HepG2 (cell line): ENCODE data around the gene JPH4. TPM values are rescaled to one million over a fixed set of nuclear protein-coding genes. Genes with fewer than 3 reads are reported as not detected.

Experiments
- KMT2A ChIP-seq: sonication (generic); formaldehyde crosslinking; IDR thresholded peaks from 2 replicates; pipeline ENCODE4 v1.4.0; 2020; ENCODE audit warnings: missing genetic modification reagents
- NKX3-1 ChIP-seq: sonication (generic); formaldehyde crosslinking; IDR thresholded peaks from 2 replicates; pipeline ENCODE4 v1.5.0; 2020; ENCODE audit warnings: missing genetic modification reagents
- NR2F1 ChIP-seq, 2 experiments: fragments of 450-650 bp in 1 of 2; formaldehyde crosslinking in 1 of 2; IDR thresholded peaks; 2 replicates each; pipeline versions ENCODE4 v1.5.0 to v1.6.1; 2016 to 2020; ENCODE audit warnings: mild to moderate bottlenecking in 1 of 2, missing compliant biosample characterization in 1 of 2, missing genetic modification reagents in 1 of 2, moderate library complexity in 1 of 2
- PRDM10 ChIP-seq: sonication (generic); formaldehyde crosslinking; IDR thresholded peaks from 2 replicates; pipeline ENCODE4 v1.4.0; 2020; ENCODE audit warnings: low read depth, missing genetic modification reagents
- PRMT3 ChIP-seq: sonication (generic); formaldehyde crosslinking; IDR thresholded peaks from 2 replicates; pipeline ENCODE4 v1.8.1; 2022; ENCODE audit warnings: low read depth, mild to moderate bottlenecking, moderate library complexity, missing genetic modification reagents, borderline replicate concordance
- PRPF4 ChIP-seq: fragments of 200-400 bp; formaldehyde crosslinking; IDR thresholded peaks from 2 replicates; pipeline ENCODE4 v1.6.1; 2016; ENCODE audit warnings: low read length, low read depth; ENCODE audit not compliant: poor library complexity, severe bottlenecking
- RARA ChIP-seq: IDR thresholded peaks from 2 replicates; pipeline ENCODE4 v1.6.1; 2016; ENCODE audit warnings: missing genetic modification reagents, missing compliant biosample characterization
- RBM39 ChIP-seq: fragments of 200-400 bp; formaldehyde crosslinking; IDR thresholded peaks from one replicate; pipeline ENCODE4 v1.6.1; 2018; ENCODE audit warnings: antibody characterized with exemption, mild to moderate bottlenecking, low read depth, low read length; ENCODE audit not compliant: poor library complexity, severe bottlenecking
- SKIL ChIP-seq: sonication (generic); formaldehyde crosslinking; IDR thresholded peaks from 2 replicates; pipeline ENCODE4 v1.8.0; 2022; ENCODE audit warnings: missing genetic modification reagents, mild to moderate bottlenecking, moderate library complexity, borderline replicate concordance
- TCF7 ChIP-seq: sonication (generic); IDR thresholded peaks from 2 replicates; pipeline ENCODE4 v1.6.1; 2016; ENCODE audit warnings: antibody characterized with exemption, low read depth
- THAP11 ChIP-seq: IDR thresholded peaks from 2 replicates; pipeline ENCODE4 v1.6.1; 2016; ENCODE audit warnings: missing biosample characterization, missing genetic modification reagents
- ZBTB10 ChIP-seq: sonication (generic); formaldehyde crosslinking; IDR thresholded peaks from 2 replicates; pipeline ENCODE4 v1.4.0; 2020; ENCODE audit warnings: missing genetic modification reagents, borderline replicate concordance
- ZNF331 ChIP-seq: sonication (generic); formaldehyde crosslinking; IDR thresholded peaks from 2 replicates; pipeline ENCODE4 v1.4.0; 2020; ENCODE audit warnings: missing genetic modification reagents
- ZNF33B ChIP-seq: sonication (generic); formaldehyde crosslinking; IDR thresholded peaks from 2 replicates; pipeline ENCODE4 v1.5.1; 2020; ENCODE audit warnings: mild to moderate bottlenecking, missing genetic modification reagents
- ZNF414 ChIP-seq: sonication (generic); formaldehyde crosslinking; IDR thresholded peaks from 2 replicates; pipeline ENCODE4 v1.5.0; 2020; ENCODE audit warnings: missing genetic modification reagents
- ZNF598 ChIP-seq: sonication (generic); formaldehyde crosslinking; IDR thresholded peaks from 2 replicates; pipeline ENCODE4 v1.5.1; 2020; ENCODE audit warnings: mild to moderate bottlenecking, missing genetic modification reagents, borderline replicate concordance
- ZNF709 ChIP-seq: sonication (generic); formaldehyde crosslinking; IDR thresholded peaks from 2 replicates; pipeline ENCODE4 v1.5.0; 2020; ENCODE audit warnings: mild to moderate bottlenecking, missing genetic modification reagents
- polyA plus RNA-seq, 8 experiments: library from polyadenylated mRNA; depleted of rRNA in 3 of 8; stranded (reverse) in 7 of 8; unstranded in 1 of 8; fragments of >200 nt; fragmentation: Illumina TruSeq in 4 of 8; extraction: Trizol in 4 of 8; gene quantifications; 2 replicates each; pipeline versions ENCODE4 v1.2.1 to v1.2.3, GENCODE V29; 2011 to 2016; ENCODE audit warnings: low read depth in 4 of 8, missing spikeins in 1 of 8, mixed read lengths in 1 of 8; ENCODE audit not compliant: insufficient read depth in 1 of 8
- total RNA-seq, 5 experiments: library from RNA; depleted of rRNA; stranded (reverse); fragments of >200 nt; fragmentation: Illumina TruSeq; extraction: Trizol; gene quantifications; 2 replicates each; pipeline ENCODE4 v1.2.3, GENCODE V29; 2016; ENCODE audit warnings: low read depth in 1 of 5

The JPH4 gene
- total and polyA plus RNA-seq, 2 of the 13 experiments (the other 11 are each of a cell fraction or from before 2014, with no cell fraction given): 0.08 to 0.22 TPM

- TF ChIP-seq SKIL (no peak), RARA (CRISPR knock-in tag) (no peak), NKX3-1 (no peak), PRPF4 (no peak), ZNF331 (CRISPR knock-in tag) (no peak), NR2F1 (CRISPR knock-in tag; IDR thresholded peaks at IDR 0.05) (no peak), ZNF598 (CRISPR knock-in tag) (0 out of 2 replicates have a peak, but pooled peaks have one; percentile 23), ZNF414 (CRISPR knock-in tag) (0 out of 2 replicates have a peak, but pooled peaks have one; percentile 23), KMT2A (CRISPR knock-in tag) (no peak), ZNF33B (CRISPR knock-in tag) (no peak), RBM39 (no peak), TCF7 (no peak), PRDM10 (CRISPR knock-in tag) (no peak), ZBTB10 (CRISPR knock-in tag) (no peak), ZNF709 (CRISPR knock-in tag) (no peak), THAP11 (no peak), PRMT3 (no peak)
Measured at GRCh38 chr14:23572836-23573235, 5.8 kb downstream of the JPH4 start (continued).
